ENCODE measurements around the gene OLFM1.

Gene OLFM1

DNA sequence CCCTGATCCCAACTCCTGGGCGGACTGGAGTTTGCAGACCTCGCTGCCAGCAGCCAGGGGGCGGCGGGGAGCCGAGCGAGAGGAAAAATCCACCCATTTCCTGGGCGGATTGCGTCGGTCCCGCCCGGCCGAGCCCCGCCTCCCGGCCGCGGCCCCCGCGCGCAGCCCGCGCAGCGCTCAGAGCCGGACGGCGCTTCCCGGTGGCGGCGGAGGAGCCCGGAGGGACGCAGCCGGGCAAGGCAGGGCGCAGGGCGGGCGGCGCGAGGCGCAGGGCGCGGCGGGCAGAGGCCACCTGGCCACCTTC lies at the start of gene OLFM1:
Gene OLFM1, plus strand, starts transcription at position 180 of the 304 bp plus-strand sequence. CDS start 322 bp downstream, outside the sequence.
- in situ Hi-C loops (cut with HindIII; ENCODE audit: low sequenced_read_pairs), result loop anchor here (10.0 kb wide), 1 partner anchor 327 kb away; no protein-coding TSS in a partner anchor

- in situ Hi-C loops (cut with HindIII; ENCODE audit: low sequenced_read_pairs), result no loop called here
Observed at GRCh38 chr9:135038331-135038730, 49.1 kb upstream of the OLFM1 start.

GRCh38 chr9:135038826-135039225 lies 48.6 kb upstream of the OLFM1 start:
- in situ Hi-C loops (cut with HindIII; ENCODE audit: low sequenced_read_pairs), result no loop called here

- in situ Hi-C loops (cut with HindIII; ENCODE audit: low sequenced_read_pairs), result no loop called here
Observed at GRCh38 chr9:135039266-135039870, 48.1 kb upstream of the OLFM1 start.

- in situ Hi-C loops (cut with HindIII; ENCODE audit: low sequenced_read_pairs), result no loop called here
Observed at GRCh38 chr9:135039916-135040645, 47.4 kb upstream of the OLFM1 start.

GRCh38 chr9:135040892-135041291 lies 46.6 kb upstream of the OLFM1 start:
- in situ Hi-C loops (cut with HindIII; ENCODE audit: low sequenced_read_pairs), result no loop called here

GRCh38 chr9:135043345-135043744 lies 44.1 kb upstream of the OLFM1 start:
- in situ Hi-C loops (cut with HindIII; ENCODE audit: low sequenced_read_pairs), result no loop called here

DNA sequence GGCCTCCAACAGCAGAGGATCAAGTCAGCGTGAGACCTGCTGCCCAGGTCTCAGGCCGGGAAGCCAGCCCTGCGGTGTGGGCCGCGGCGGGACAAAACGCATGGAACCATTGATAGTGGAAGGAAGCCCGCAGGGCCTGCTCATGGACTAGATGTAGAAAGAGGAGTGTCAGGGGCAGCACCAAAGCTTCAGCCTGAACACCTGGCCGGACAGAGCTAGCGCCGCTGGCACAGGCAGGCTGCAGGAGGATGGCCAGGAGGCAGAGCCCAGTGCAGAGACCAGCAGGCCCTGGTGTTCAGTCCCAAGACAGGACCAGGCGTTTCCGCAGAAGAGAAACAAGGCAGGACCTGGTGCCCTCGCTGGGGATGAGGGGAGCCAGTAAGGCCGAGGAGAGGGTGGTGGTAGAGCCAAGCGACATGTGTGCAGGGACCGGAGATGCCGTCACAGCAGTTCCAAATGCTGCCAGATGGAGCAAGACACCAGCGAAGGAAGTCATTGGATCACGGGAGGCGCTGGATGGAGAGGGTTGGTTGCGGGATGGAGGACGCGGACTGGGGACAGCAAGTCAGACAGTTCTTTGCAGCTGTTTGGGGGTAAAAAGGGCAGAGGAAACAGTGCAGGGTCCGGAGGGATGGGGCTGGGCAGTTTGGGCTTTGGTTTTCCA lies 42.1 kb upstream of the OLFM1 start:
- in situ Hi-C loops (cut with HindIII; ENCODE audit: low sequenced_read_pairs), result no loop called here

DNA sequence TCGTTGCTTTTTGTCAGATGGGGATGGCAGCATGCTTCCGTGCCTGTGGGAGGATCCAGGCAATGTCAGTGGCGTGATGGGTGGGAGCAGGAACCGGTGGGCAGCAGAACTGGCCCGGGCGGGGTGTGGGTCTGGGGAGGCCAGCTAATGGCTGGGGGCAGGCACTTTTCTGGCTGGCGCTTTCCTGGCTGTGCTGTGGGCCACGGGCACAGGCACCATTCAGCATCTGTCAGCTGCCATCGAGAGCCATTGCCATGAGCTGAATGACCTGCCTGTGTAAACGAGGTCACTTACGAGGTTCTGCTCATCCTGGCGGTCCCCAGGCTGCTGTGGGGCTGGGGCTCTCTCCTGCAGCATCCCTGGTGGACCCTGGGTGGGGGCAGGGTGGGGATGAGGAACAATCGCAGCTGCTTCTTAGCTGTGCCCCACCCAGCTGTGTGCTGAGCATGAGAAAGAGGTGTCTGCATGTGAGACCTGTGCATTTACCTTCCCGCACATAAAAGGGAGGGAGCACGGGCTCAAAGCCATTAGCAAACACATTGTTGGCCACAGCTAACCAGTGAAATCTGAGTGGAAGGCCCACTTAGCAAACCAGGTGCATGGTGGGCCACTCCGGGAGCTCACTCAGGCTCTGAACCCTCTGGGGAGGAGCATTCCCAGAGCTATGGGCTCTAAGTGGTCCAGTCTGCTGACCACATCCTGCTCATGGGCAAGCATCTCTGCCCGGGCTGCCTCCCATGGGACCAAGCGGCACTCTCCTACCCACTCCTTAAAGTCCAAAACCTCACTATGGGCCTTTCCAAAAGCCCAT lies 41.3 kb upstream of the OLFM1 start:
- in situ Hi-C loops (cut with HindIII; ENCODE audit: low sequenced_read_pairs), result no loop called here

- in situ Hi-C loops (cut with HindIII; ENCODE audit: low sequenced_read_pairs), result no loop called here
Observed at GRCh38 chr9:135046739-135047350, 40.6 kb upstream of the OLFM1 start.

DNA sequence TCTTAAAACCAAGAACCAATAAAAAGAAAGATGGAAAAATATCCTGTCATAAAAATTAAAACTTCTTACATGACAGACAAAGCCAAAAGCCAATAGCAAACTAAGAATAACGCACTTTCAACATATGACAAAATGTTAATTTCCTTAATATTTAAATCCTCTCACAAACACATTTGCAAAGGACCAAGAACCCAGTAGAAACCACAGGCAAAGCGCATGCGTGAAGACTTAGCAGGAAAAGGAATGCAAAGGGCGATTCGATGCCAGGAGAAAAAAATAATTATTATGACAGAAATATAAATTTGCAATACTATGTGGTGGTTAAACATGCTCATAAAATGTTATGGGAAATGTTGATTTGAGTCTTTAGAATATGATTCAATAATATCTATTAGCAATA lies 39.9 kb upstream of the OLFM1 start:
- in situ Hi-C loops (cut with HindIII; ENCODE audit: low sequenced_read_pairs), result no loop called here

- in situ Hi-C loops (cut with HindIII; ENCODE audit: low sequenced_read_pairs), result no loop called here
Observed at GRCh38 chr9:135048046-135048757, 39.3 kb upstream of the OLFM1 start.

DNA sequence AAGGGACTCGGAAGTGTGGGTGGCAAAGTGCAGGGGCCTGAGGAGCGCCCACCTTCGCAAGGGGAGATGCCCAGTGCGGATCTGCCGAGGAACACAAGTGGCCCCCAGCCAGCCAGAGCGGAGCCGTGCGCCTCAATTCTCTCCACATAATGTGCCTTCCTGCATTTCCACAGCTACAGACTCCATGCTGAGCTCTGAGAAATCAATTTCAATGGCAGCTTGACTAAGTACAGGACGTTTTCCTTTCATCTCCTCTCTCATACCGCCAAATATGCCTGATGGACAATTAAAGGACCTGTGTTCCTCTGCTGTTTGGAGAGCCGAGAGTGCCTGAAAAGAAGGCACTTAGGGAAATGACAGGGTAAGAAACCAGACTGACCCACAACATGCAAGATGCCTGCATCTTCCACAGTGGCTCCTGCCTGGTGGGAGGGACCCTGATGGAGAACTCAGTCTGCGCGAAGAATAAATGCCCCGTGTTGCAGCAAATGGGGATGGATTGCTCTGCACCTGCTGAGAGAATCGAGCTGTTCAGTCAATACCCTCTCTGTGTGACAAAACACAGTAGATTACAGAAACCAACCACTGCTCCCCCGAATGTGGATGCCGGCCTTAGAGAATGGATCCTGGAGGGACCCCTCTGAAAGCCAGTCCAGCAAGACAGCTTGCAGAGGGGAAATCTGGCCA lies 38.6 kb upstream of the OLFM1 start:
- in situ Hi-C loops (cut with HindIII; ENCODE audit: low sequenced_read_pairs), result no loop called here

GRCh38 chr9:135049460-135049859 lies 38.0 kb upstream of the OLFM1 start:
- in situ Hi-C loops (cut with HindIII; ENCODE audit: low sequenced_read_pairs), result no loop called here

DNA sequence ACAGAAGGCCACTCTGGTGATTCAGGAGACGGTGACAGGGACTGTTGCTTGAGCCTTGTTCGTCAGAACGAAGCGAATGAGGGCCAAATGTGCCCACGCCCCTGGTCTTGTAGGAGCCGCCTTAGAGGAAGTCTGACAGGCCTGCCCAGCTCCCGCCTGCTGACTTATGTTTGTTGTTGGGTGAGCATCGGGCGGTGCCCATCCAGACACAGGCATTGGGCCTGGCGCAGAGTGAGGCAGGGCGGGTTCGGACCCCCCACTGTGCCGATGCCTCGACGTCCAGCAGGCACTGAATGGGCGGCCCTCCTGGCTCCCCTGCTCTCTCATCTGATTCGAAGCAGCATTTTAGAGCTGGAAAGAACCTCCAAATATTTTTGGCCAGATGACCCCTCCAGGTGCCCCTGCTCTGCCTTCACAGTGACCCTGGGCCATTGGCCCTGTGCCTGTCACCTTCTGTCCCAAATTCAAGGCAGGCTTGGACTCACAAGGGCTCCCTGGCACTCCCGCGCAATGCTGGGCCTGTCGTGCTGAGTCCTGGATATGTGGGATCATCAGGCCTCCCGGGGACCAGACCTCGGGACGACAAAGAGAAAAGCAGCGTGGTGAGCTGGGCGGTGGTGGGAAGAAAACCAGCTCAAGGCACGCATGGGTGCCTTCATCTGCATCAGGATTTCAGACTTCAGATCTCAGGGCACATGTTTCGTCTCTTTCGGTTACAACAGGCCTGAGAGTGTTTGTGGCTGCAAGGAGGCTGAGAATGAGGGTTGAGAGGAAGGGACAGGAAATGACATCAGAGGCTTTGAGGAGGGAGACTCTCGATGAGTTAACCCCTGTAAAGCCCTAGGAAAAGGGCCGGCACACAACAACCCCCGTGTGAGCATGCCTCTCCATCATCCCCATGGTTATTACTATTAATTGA lies 37.1 kb upstream of the OLFM1 start:
- in situ Hi-C loops (cut with HindIII; ENCODE audit: low sequenced_read_pairs), result no loop called here

DNA sequence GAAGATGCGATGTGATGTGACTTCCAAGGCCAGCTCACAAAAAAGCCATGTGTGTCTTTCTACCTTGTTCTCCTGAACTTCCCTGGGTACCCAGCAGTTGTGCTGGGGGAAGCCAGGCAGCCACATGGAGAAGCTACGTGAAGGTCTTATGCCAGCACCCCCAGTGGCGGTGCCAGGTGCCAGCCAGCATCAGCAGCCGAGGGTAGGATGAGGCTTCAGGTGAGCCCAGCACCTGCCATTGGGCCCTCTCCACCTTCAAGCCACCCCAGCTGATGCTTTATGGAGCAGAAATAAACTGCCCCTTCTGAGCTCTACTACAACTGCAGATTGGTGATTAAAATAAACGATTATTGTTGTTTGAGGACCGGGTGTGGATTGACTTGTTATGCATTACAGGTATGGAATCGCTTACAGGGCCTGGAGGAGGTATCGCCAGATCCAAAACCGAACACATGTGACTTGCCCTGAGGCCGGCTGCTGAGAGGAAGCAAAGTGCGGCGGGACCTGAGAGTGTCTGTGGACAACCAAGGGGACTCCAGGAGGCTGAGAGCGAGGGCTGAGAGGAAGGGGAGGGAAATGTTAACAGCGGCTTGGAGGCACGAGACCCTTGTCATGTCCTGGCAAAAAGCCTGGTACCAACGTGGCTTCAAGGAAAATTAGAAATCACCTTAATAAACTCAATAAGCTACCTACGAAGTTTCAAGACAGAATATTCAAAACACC lies 36.0 kb upstream of the OLFM1 start:
- in situ Hi-C loops (cut with HindIII; ENCODE audit: low sequenced_read_pairs), result no loop called here

DNA sequence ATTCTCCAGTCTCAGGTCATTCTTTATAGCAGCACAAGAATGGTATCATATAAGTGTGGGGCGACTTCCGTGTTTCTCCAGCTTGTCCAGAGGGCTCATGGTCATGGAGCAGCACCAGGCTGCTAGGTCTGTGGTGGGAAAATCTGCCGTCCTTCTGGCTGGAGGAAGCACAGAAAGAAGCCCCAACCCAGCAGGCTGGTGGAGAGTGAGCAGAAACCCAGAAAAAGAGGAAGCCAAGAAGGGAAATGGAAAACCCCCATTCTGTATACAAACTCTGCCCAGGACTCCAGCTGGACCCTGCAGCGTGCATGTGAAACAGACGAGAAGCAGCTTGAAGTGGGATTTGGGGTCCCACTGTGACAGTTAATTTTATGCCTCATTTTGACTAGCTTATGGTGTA lies 34.3 kb upstream of the OLFM1 start:
- in situ Hi-C loops (cut with HindIII; ENCODE audit: low sequenced_read_pairs), result no loop called here

DNA sequence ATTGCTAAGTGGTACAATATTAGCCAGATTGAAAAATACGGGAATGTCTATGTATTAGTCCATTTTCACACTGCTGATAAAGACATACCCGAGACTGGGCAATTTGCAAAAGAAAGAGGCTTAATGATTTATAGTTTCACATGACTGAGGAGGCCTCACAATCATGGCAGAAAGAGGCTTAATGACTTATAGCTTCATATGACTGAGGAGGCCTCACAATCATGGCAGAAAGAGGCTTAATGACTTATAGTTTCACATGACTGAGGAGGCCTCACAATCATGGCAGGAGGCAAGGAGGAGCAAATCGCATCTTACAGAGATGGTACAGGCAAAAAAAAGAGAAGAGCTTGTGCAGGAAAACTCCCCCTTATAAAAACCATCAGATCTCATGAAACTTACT lies 32.3 kb upstream of the OLFM1 start:
- in situ Hi-C loops (cut with HindIII; ENCODE audit: low sequenced_read_pairs), result no loop called here
